H1 (cell line): ENCODE data around the gene EPM2A. TPM values are rescaled to one million over a fixed set of nuclear protein-coding genes. Genes with fewer than 3 reads are reported as not detected.
A peak's percentile ranks its signal among the peaks of the same experiment; 100 is the strongest.

Source experiments
- CTCF ChIA-PET: fragments of 300-600 bp; sonication (Branson Sonifier 250); formaldehyde crosslinking; loops from one replicate; lab custom pipeline; 2021; ENCODE audit not compliant: partially characterized antibody; lab: Charles Lee
- POLR2A ChIA-PET: fragments of 300-600 bp; sonication (Branson Sonifier 250); formaldehyde crosslinking; loops from one replicate; lab custom pipeline; 2021; ENCODE audit warnings: inconsistent platforms; ENCODE audit not compliant: partially characterized antibody; lab: Charles Lee
- DNase-seq, 2 experiments: peaks; one replicate each; pipeline versions ENCODE4 v3.0.0 to v3.0.0-alpha.2; 2010 to 2022; ENCODE audit warnings: low spot score in 2 of 2, low read depth in 1 of 2, mixed read lengths in 1 of 2
- FAIRE-seq: peaks from 2 replicates; lab custom pipeline; 2011; peaks lifted over from hg19 to GRCh38; lab: Jason Lieb, UNC
- H2AFZ ChIP-seq: 2 replicates; pipeline ENCODE4 v1.8.1; 2012; ENCODE audit warnings: low read length, inconsistent platforms
- H2AK5ac ChIP-seq: 2 replicates; pipeline ENCODE4 v1.6.1; 2013; ENCODE audit warnings: low read depth, low read length
- H2BK120ac ChIP-seq: replicated peaks from 2 replicates; pipeline ENCODE3; 2013; ENCODE audit warnings: low read depth, low read length, inconsistent platforms
- H2BK12ac ChIP-seq: 2 replicates; pipeline ENCODE4 v1.6.1; 2013; ENCODE audit warnings: low read depth, low read length
- H2BK15ac ChIP-seq: 2 replicates; pipeline ENCODE4 v1.6.1; 2013; ENCODE audit warnings: low read length
- H2BK20ac ChIP-seq: 2 replicates; pipeline ENCODE4 v1.6.1; 2013; ENCODE audit warnings: low read length
- H2BK5ac ChIP-seq: 2 replicates; pipeline ENCODE4 v1.6.1; 2013; ENCODE audit warnings: low read depth, low read length
- H3K14ac ChIP-seq: 2 replicates; pipeline ENCODE4 v1.6.1; 2013; ENCODE audit warnings: inconsistent platforms; ENCODE audit not compliant: insufficient read length
- H3K18ac ChIP-seq: 2 replicates; pipeline ENCODE4 v1.6.1; 2013; ENCODE audit warnings: low read length; ENCODE audit errors: extremely low read depth
- H3K23ac ChIP-seq: 2 replicates; pipeline ENCODE4 v1.6.1; 2013; ENCODE audit warnings: inconsistent platforms; ENCODE audit not compliant: insufficient read length
- H3K23me2 ChIP-seq: 2 replicates; pipeline ENCODE4 v1.6.1; 2013; ENCODE audit warnings: low read depth, low read length
- H3K27ac ChIP-seq: 2 replicates; pipeline ENCODE4 v1.6.1; 2011; ENCODE audit warnings: low read depth, low read length, inconsistent platforms
- H3K27me3 ChIP-seq, 4 experiments: replicated peaks in 1 of 4; 1 replicate in 1 of 4; 2 replicates in 3 of 4; pipeline versions ENCODE4 v1.6.1 to v1.8.1; 2011 to 2013; ENCODE audit warnings: low read length in 3 of 4, mild to moderate bottlenecking in 3 of 4, inconsistent platforms in 2 of 4, mixed read lengths in 2 of 4, moderate library complexity in 1 of 4; ENCODE audit not compliant: control insufficient read depth in 3 of 4, insufficient read depth in 3 of 4; ENCODE audit errors: extremely low read depth in 1 of 4
- H3K36me3 ChIP-seq, 4 experiments: 2 replicates each; pipeline versions ENCODE4 v1.6.1 to v1.8.1; 2011 to 2013; ENCODE audit warnings: mild to moderate bottlenecking in 4 of 4, low read length in 3 of 4, moderate library complexity in 2 of 4, control low read depth in 1 of 4, inconsistent platforms in 1 of 4; ENCODE audit not compliant: insufficient read depth in 4 of 4, control insufficient read depth in 2 of 4
- H3K4ac ChIP-seq: replicated peaks from 2 replicates; pipeline ENCODE3; 2013; ENCODE audit warnings: low read length, low read depth, mixed read lengths, inconsistent platforms; ENCODE audit not compliant: insufficient read length
- H3K4me1 ChIP-seq, 4 experiments: replicated peaks in 1 of 4; 1 replicate in 1 of 4; 2 replicates in 3 of 4; pipeline versions ENCODE4 v1.6.1 to v1.8.1; 2011 to 2013; ENCODE audit warnings: low read length in 3 of 4, inconsistent platforms in 2 of 4, mixed read lengths in 1 of 4; ENCODE audit not compliant: insufficient read depth in 4 of 4, control insufficient read depth in 3 of 4
- H3K4me2 ChIP-seq, 2 experiments: 2 replicates each; pipeline versions ENCODE4 v1.6.1 to v1.8.1; 2011 to 2013; ENCODE audit warnings: low read depth in 2 of 2, low read length in 2 of 2, control low read depth in 1 of 2, inconsistent platforms in 1 of 2, mild to moderate bottlenecking in 1 of 2; ENCODE audit not compliant: insufficient read depth in 1 of 2
- H3K4me3 ChIP-seq, 4 experiments: fragments of 200-600, 300-600 bp in 1 of 4; sonication (generic), shearing (Covaris generic), sonication (Bioruptor Twin) in 1 of 4; 2 replicates each; pipeline versions ENCODE4 v1.5.1 to v1.8.1; 2011 to 2016; ENCODE audit warnings: low read length in 4 of 4, low read depth in 3 of 4, control low read depth in 2 of 4, inconsistent platforms in 2 of 4, mild to moderate bottlenecking in 2 of 4, mixed read lengths in 1 of 4, moderate library complexity in 1 of 4; ENCODE audit not compliant: insufficient read depth in 2 of 4; ENCODE audit errors: extremely low read depth in 1 of 4
- H3K56ac ChIP-seq: replicated peaks from 2 replicates; pipeline ENCODE3; 2013; ENCODE audit warnings: low read depth, mild to moderate bottlenecking, mixed read lengths, low read length, inconsistent platforms; ENCODE audit not compliant: insufficient read length
- H3K79me1 ChIP-seq: 2 replicates; pipeline ENCODE4 v1.6.1; 2013; ENCODE audit warnings: low read depth, low read length, control low read depth
- H3K79me2 ChIP-seq, 2 experiments: 2 replicates each; pipeline versions ENCODE4 v1.6.1 to v1.8.1; 2012 to 2013; ENCODE audit warnings: low read length in 2 of 2, mild to moderate bottlenecking in 2 of 2, inconsistent platforms in 1 of 2; ENCODE audit not compliant: insufficient read depth in 2 of 2, control insufficient read depth in 1 of 2
- H3K9ac ChIP-seq, 4 experiments: replicated peaks in 1 of 4; 1 replicate in 1 of 4; 2 replicates in 3 of 4; pipeline versions ENCODE4 v1.6.1 to v1.8.1; 2011 to 2013; ENCODE audit warnings: low read depth in 3 of 4, low read length in 3 of 4, control low read depth in 2 of 4, mild to moderate bottlenecking in 2 of 4, moderate library complexity in 2 of 4, inconsistent platforms in 1 of 4; ENCODE audit errors: extremely low read depth in 1 of 4
- H3K9me3 ChIP-seq, 2 experiments: 2 replicates each; pipeline versions ENCODE4 v1.6.1 to v1.8.1; 2012 to 2013; ENCODE audit warnings: mild to moderate bottlenecking in 2 of 2, moderate library complexity in 2 of 2, control low read depth in 1 of 2, inconsistent platforms in 1 of 2, low read depth in 1 of 2, low read length in 1 of 2, mixed read lengths in 1 of 2; ENCODE audit not compliant: insufficient read depth in 2 of 2
- H4K20me1 ChIP-seq, 2 experiments: replicated peaks in 1 of 2; 2 replicates each; pipeline versions ENCODE3 to v1.8.1; 2011 to 2013; ENCODE audit warnings: inconsistent platforms in 2 of 2, low read length in 2 of 2, mild to moderate bottlenecking in 1 of 2; ENCODE audit not compliant: insufficient read depth in 2 of 2, control insufficient read depth in 1 of 2
- H4K5ac ChIP-seq: 2 replicates; pipeline ENCODE4 v1.6.1; 2013; ENCODE audit warnings: low read length, low read depth, mixed read lengths, inconsistent platforms; ENCODE audit not compliant: insufficient read length
- H4K8ac ChIP-seq: 2 replicates; pipeline ENCODE4 v1.8.0; 2013; ENCODE audit warnings: mild to moderate bottlenecking, moderate library complexity, low read length, inconsistent platforms; ENCODE audit not compliant: insufficient read depth; ENCODE audit errors: extremely low read depth
- H4K91ac ChIP-seq: replicated peaks from 2 replicates; pipeline ENCODE3; 2013; ENCODE audit warnings: low read length, mixed read lengths, inconsistent platforms; ENCODE audit not compliant: insufficient read length
- GABPA ChIP-seq: IDR thresholded peaks from 2 replicates; pipeline ENCODE4 v1.6.1; 2011; ENCODE audit warnings: mild to moderate bottlenecking, low read length, moderate library complexity, borderline replicate concordance; ENCODE audit not compliant: insufficient read depth
- MAFK ChIP-seq: IDR thresholded peaks from 2 replicates; pipeline ENCODE4 v1.6.1; 2012; ENCODE audit warnings: low read depth, mild to moderate bottlenecking, improper control_type of control experiment, low read length
- WGBS, 2 experiments: shearing (Covaris generic) in 1 of 2; methylation state at CpG; one replicate each; pipeline versions ENCODE4 v1.1.6 to v1.1.7; 2013 to 2015; ENCODE audit warnings: low lambda C conversion rate in 2 of 2, mixed read lengths in 2 of 2, inconsistent platforms in 1 of 2, low coverage in 1 of 2, missing lambda C conversion rate in 1 of 2; ENCODE audit not compliant: insufficient replicate concordance in 2 of 2, insufficient coverage in 1 of 2, insufficient read length in 1 of 2; ENCODE audit errors: extremely low coverage in 1 of 2, missing lambda C conversion rate in 1 of 2; 5-methylcytosine and 5-hydroxymethylcytosine counted together
- polyA plus RNA-seq, 7 experiments: library from polyadenylated mRNA; depleted of rRNA in 3 of 7; stranded (reverse) in 5 of 7; unstranded in 2 of 7; fragments of >200 nt in 5 of 7; fragments of 200-250 nt in 2 of 7; gene quantifications; 1 replicate in 5 of 7; 2 replicates in 1 of 7; 4 replicates in 1 of 7; pipeline versions ENCODE4 v1.2.1 to v1.2.3, GENCODE V29; 2011 to 2013; ENCODE audit warnings: missing spikeins in 2 of 7, mixed read lengths in 2 of 7
- total RNA-seq: library from RNA; stranded (reverse); fragmentation: NEBNext Ultra II Directional; extraction: Animal tissue kit (Norgen Biotek cat#: 25700); gene quantifications from 2 replicates; pipeline ENCODE4 v1.2.1, GENCODE V29; 2021

The EPM2A gene
- total and polyA plus RNA-seq, 2 of the 8 experiments (the other 6 are each of a cell fraction or from before 2014, with no cell fraction given), result 2.3 to 6.2 TPM

- no peak for FAIRE-seq
- POLR2A ChIA-PET, result no interaction called here
Measured at GRCh38 chr6:145749632-145750031, 14.3 kb upstream of the EPM2A start.

More at GRCh38 chr6:145749632-145750031, 14.3 kb upstream of the EPM2A start:
- no peak for TF ChIP-seq GABPA
- peak; percentile 52 for TF ChIP-seq MAFK
- 100% methylated on average over 1 of the region's 1 CpG; no CpG with 5 or more reads in 1 of the 2 experiments for WGBS, 2 experiments
- Histone ChIP-seq H3K4ac (no peak overlapping the region), H4K5ac (no peak overlapping the region), H3K18ac (no peak overlapping the region), H3K79me1 (no peaks in the 10 kb centered on the region), H3K56ac (no peak overlapping the region), H3K4me3 (no peak overlapping the region), H2BK20ac (no peak overlapping the region), H3K4me2 (no peak overlapping the region), H3K27me3 (no peaks in the 10 kb centered on the region), H3K23ac (no peak overlapping the region), H3K9me3 (no peaks in the 10 kb centered on the region), H3K79me2 (no peaks in the 10 kb centered on the region), H4K20me1 (no peaks in the 10 kb centered on the region), H2BK12ac (no peak overlapping the region), H3K14ac (no peak overlapping the region), H2BK5ac (no peak overlapping the region), H2AFZ (no peak overlapping the region), H2BK15ac (no peak overlapping the region), H4K8ac (no peak overlapping the region), H2AK5ac (no peak overlapping the region), H3K27ac (no peak overlapping the region), H3K9ac (no peak overlapping the region), H3K36me3 (no peaks in the 10 kb centered on the region), H3K23me2 (no peaks in the 10 kb centered on the region), H4K91ac (no peak overlapping the region), H3K4me1 (no peaks in the 10 kb centered on the region), H2BK120ac (no peak overlapping the region)
- CTCF ChIA-PET, result no interaction called here
- no peak for DNase-seq
